A172 (cell line): Measurements from ENCODE around the gene UACA. TPM values are rescaled to one million over a fixed set of nuclear protein-coding genes. Genes with fewer than 3 reads are reported as not detected.
"Not testable (repeated sequence)": the region's sequence is repeated elsewhere in the genome, so short reads cannot be mapped to it uniquely, and the experiment has no call there.

Experiments used
- DNase-seq: peaks from one replicate; pipeline ENCODE4 v3.0.0-alpha.2; 2015; ENCODE audit warnings: low spot score
- total RNA-seq: library from RNA; depleted of rRNA; stranded (reverse); fragments of >200 nt; shearing (Covaris generic); gene quantifications from 2 replicates; pipeline ENCODE4 v1.2.3, GENCODE V29; 2014

Gene UACA
- total RNA-seq, 1 experiment from 2014 or later: 18.6 TPM

DNA sequence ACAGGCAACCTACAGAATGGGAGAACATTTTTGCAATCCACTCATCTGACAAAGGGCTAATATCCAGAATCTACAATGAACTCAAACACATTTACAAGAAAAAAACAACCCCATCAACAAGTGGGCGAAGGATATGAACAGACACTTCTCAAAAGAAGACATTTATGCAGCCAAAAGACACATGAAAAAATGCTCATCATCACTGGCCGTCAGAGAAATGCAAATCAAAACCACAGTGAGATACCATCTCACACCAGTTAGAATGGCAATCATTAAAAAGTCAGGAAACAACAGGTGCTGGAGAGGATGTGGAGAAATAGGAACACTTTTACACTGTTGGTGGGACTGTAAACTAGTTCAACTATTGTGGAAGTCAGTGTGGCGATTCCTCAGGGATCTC, 100.3 kb downstream of the UACA start:
- DNase-seq: not testable (repeated sequence)

GRCh38 chr15:70659662-70660061, 103.7 kb downstream of the UACA start:
- DNase-seq: no peak

DNA sequence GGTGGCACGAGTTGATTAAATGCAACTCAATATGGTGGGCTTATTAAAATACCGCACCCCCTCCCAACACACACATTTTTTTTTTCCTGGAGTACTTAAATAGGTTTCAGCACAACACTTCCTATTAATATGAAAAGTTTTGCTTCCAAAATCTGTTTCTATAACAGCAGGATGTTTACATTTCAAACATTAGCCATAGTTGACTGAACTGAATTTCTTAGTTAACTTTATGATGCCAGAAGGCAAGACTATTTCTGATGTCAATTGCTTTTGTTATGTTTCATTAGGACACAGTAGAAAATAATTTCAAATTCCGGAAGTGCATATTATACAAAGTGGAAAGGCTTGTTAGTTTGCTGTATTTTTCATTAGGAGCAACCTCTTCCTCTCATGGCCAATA, 104.7 kb downstream of the UACA start:
- DNase-seq: no peak

GRCh38 chr15:70653426-70653825, 109.9 kb downstream of the UACA start:
- no peak for DNase-seq

DNA sequence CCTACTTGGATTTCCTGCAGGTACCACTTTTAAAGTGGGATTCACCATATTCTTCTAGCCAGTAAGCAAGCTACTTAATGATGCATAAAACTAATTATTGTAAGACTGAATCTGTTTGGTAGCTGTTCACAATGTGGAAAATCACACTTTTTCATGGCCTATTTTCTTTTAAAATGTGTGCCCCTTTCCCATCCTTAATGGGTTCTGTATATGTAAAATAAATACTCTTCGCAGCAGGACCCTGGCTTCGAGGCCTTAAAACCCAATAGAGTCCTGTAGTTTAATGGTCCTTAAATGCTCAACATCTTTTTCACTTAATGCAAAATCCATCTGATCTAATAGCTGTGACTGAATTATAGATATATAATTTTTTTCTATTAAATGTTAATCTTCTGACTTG, 111.0 kb downstream of the UACA start:
- no peak for DNase-seq

- no peak for DNase-seq
These were observed 112.0 kb downstream of the UACA start for GRCh38 chr15:70651303-70651845.

- no peak for DNase-seq
These were observed 112.6 kb downstream of the UACA start for GRCh38 chr15:70650567-70651302.

DNA sequence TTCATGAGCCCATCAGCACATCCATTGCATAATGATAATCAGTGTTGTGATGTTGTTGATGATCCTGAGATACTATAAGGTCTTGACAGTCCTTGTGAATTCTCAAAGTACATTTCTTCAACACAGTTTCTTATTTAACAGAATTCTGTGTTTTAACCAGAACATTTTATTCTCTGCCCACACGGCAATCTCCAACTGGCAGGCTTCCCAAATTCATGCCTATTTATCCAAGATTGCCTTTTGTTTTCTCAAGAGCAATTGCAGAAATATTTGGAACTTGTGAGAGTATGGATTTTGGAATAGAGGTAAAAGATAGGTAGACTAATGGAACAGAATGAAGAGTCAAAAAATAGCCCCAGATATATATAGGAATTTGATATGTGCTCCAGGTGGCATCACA, 116.0 kb downstream of the UACA start:
- DNase-seq: no peak

DNA sequence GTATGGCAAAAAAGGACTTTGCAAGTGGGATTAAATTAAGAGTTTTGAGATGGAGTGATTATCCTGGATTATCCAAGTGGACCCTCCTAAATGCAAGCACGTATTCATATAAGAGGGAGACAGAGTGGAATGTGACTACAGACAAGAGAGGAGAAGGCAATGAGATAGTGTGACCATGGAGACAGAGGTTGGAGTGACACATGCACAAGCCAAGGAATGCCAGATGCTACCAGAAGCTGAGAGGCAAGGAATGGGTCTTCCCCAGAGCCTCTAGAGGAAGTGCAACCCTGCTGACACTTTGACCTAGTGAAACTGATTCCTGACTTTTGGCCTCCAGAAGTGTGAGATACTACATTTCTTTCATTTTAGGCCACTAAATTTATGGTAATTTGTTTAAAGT, 117.2 kb downstream of the UACA start:
- no peak for DNase-seq

DNA sequence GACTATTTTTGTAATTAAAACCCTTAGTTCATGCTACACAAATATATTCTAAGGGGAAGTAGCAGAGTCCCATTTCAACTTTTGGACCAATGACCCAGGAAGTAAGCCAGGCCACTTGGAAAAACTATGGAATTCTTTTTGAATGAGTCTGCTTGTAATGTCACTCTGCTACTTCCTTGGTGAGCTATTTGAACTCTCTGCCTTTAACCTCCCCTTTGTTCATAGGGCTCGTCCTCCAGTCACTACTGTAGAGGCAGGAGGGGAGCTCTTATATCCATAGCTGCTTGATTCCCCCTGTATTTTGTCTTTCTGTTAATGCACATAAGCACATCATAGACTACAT, 119.6 kb downstream of the UACA start:
- peak; percentile 67 for DNase-seq

- no peak for DNase-seq
These were observed 120.1 kb downstream of the UACA start for GRCh38 chr15:70643106-70643782.

DNA sequence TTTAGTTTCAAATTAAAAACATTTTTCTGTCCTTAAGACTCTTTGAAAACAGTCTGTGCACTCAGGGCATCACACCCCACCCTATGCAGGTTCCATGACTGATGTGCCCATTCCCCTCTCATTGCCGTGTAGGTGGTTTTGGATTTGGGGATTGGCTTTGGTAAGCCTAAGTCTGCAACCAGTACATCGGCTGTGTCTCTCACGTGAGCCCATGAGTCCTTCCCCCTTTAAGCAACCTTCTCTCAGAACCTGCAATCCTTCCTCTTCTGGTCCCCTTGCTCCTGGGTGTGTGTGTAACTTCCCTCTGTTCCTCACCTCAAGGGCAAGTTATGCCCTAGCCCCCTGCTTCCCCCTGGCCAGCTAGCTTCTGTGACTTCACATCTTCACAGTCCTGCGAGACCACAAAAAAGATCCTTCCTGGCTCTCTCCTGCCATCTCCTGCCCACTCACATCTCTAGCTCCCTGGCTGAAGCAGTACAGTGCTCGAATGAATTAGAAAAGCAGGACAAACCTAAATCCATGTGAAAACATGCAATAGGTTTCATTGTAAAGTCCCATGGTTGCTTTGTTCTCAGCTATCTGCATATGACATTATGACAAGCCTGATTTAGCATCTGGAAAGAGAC, 126.7 kb downstream of the UACA start:
- no peak for DNase-seq

- no peak for DNase-seq
These were observed 127.5 kb downstream of the UACA start for GRCh38 chr15:70635895-70636294.

GRCh38 chr15:70633991-70634390, 129.4 kb downstream of the UACA start:
- no peak for DNase-seq

GRCh38 chr15:70633103-70633831, 130.1 kb downstream of the UACA start:
- no peak for DNase-seq

DNA sequence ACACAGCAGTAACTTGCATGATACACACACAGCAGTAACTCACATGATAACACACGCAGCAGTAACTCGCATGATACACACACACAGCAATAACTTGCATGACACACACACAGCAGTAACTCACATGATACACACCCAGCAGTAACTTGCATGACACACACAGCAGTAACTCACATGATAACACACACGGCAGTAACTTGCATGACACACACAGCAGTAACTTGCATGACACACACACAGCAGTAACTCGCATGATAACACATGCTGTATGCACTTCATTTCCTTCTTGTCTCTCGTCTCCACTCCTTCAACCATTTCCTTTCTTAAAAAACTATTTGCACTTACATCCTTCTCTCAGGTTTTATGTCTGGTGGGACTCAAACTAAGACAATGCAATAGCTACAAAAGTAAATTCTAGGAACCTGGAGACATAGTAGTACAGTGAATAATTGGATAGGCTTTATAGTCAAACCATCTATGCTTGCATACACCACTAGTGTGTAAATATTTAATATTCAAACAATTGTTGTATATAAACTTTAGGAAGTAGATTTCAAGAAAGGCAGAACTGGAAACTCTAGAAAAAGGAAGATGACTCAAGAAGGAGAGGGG, 130.8 kb downstream of the UACA start:
- no peak for DNase-seq

- DNase-seq: no peak
These were observed 131.3 kb downstream of the UACA start for GRCh38 chr15:70632079-70632478.

DNA sequence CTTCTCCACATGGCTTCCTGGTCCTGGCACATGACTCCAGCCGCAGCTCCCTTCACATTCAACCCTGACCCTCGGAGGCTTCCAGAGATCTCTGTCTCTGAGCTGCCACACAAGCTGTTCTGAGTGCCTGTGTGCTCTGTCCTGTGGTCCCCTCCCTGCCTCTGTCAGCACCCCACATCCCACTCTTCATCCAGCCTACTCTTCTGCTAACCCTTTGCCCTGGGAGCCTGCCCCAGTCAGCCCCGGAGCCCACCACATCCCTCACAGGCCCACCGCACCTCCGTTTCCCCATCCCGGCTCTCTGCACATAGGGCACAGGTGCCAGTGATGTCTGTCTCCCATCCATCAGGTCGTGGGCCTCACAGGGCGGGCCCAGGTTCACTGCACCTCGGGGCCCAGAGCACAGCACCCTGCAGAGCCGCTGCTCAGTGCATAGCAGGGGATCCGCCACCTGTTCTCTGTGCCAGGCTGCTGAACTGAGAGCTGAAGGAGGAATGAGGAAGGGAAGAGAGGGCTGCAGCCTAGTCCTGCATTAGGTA, 133.6 kb downstream of the UACA start:
- DNase-seq: no peak

DNA sequence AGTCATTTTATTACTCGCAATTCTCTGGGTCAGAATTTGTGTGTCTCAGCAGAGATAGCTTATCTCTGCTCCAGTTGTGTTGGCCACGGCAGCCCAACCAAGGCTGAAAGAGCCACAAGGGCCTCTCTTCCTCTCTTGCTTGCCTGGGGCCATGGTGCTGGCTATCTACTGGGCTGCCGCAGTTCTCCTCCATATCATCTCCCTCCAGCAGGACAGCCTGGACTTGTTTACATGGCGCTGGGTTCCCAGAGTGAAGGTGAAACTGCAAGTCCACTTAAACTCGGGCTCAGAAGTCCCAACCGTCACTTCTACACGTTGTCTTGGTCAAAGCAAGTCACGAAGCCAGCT, 134.8 kb downstream of the UACA start:
- DNase-seq: no peak

- peak; percentile 63 for DNase-seq
These were observed 135.4 kb downstream of the UACA start for GRCh38 chr15:70627734-70628548.

DNA sequence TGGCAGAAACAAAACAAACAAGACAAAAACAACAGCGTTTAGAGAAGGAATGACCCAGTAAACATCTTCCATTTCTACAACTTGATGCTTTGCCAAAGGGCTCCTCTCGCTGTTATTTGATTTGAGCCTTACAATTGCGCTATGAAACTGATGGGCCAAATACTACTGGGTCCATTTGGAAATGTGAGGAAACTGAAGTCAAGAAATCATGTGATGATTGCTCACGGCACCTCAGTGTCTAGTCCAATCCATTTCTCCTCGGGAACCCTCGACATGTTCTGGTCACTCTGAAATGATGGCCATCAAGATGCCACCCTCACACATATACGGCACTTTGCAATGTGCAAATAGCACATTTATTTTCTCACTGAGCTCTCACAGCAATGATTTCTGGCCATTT, 136.0 kb downstream of the UACA start:
- no peak for DNase-seq
